OCI-LY1 (cell line): ENCODE data around the gene FAM8A1.
"Not testable (repeated sequence)": the region's sequence is repeated elsewhere in the genome, so short reads cannot be mapped to it uniquely, and the experiment has no call there.

Source experiments
- H2AFZ ChIP-seq: fragments of 200-600 bp; sonication (generic), shearing (Covaris generic); 2 replicates; pipeline ENCODE4 v1.6.0; 2014; ENCODE audit warnings: antibody characterized with exemption, mild to moderate bottlenecking, low read length
- H3F3A ChIP-seq: fragments of 200-600 bp; sonication (generic), shearing (Covaris generic); 2 replicates; pipeline ENCODE4 v1.6.0; 2014; ENCODE audit warnings: mild to moderate bottlenecking, antibody characterized with exemption, low read length, moderate library complexity; ENCODE audit not compliant: insufficient read depth
- H3K27ac ChIP-seq: fragments of 200-600 bp; sonication (generic); 2 replicates; pipeline ENCODE4 v1.5.1; 2014; ENCODE audit warnings: low read length, mixed run types, mild to moderate bottlenecking, low read depth; ENCODE audit not compliant: poor library complexity, severe bottlenecking
- H3K27me3 ChIP-seq: fragments of 200-600 bp; sonication (generic); 2 replicates; pipeline ENCODE4 v1.6.0; 2014; ENCODE audit warnings: antibody characterized with exemption, mild to moderate bottlenecking, low read length, moderate library complexity; ENCODE audit not compliant: insufficient read depth
- H3K36me3 ChIP-seq: fragments of 200-600 bp; sonication (generic); 2 replicates; pipeline ENCODE4 v1.6.1; 2014; ENCODE audit warnings: mild to moderate bottlenecking, antibody characterized with exemption, low read length, moderate library complexity, mixed read lengths; ENCODE audit not compliant: insufficient read depth
- H3K4me1 ChIP-seq: fragments of 200-600 bp; sonication (generic); 2 replicates; pipeline ENCODE4 v1.5.1; 2014; ENCODE audit warnings: mild to moderate bottlenecking, low read length, moderate library complexity; ENCODE audit not compliant: insufficient read depth, severe bottlenecking
- H3K4me2 ChIP-seq: fragments of 200-600 bp; sonication (generic), shearing (Covaris generic); 2 replicates; pipeline ENCODE4 v1.6.1; 2014; ENCODE audit warnings: low read length
- H3K4me3 ChIP-seq: fragments of 200-600 bp; sonication (generic); 2 replicates; pipeline ENCODE4 v1.5.1; 2014; ENCODE audit warnings: low read length, low read depth, mild to moderate bottlenecking, mixed read lengths; ENCODE audit not compliant: poor library complexity, severe bottlenecking
- H3K79me2 ChIP-seq: fragments of 200-600 bp; shearing (Covaris generic); 2 replicates; pipeline ENCODE4 v1.6.1; 2016; ENCODE audit warnings: mixed run types, low read length, mixed read lengths; ENCODE audit not compliant: insufficient read depth
- H3K9ac ChIP-seq: fragments of 200-600 bp; sonication (generic), shearing (Covaris generic); 2 replicates; pipeline ENCODE4 v1.6.1; 2014; ENCODE audit warnings: mild to moderate bottlenecking, low read length, mixed read lengths
- H3K9me2 ChIP-seq: fragments of 200-600 bp; sonication (generic), shearing (Covaris generic); 2 replicates; pipeline ENCODE4 v1.6.1; 2014; ENCODE audit warnings: low read depth, mild to moderate bottlenecking, low read length, mixed read lengths
- H3K9me3 ChIP-seq: fragments of 200-600 bp; shearing (Covaris generic); 2 replicates; pipeline ENCODE4 v1.6.1; 2014; ENCODE audit warnings: low read length, mixed read lengths
- H4K20me1 ChIP-seq: fragments of 200-600 bp; sonication (generic), shearing (Covaris generic); 2 replicates; pipeline ENCODE4 v1.6.0; 2016; ENCODE audit warnings: mild to moderate bottlenecking, low read length; ENCODE audit not compliant: insufficient read depth
- CTCF ChIP-seq: fragments of 200-600 bp; sonication (generic), shearing (Covaris generic); IDR thresholded peaks from 2 replicates; pipeline ENCODE4 v1.5.1; 2017; ENCODE audit warnings: mild to moderate bottlenecking, antibody characterized with exemption, low read length, moderate library complexity, mixed read lengths
- EZH2 ChIP-seq: fragments of 200-600 bp; sonication (generic), shearing (Covaris generic); IDR thresholded peaks from 2 replicates; pipeline ENCODE4 v1.8.0; 2017; ENCODE audit warnings: borderline replicate concordance, mixed run types, mild to moderate bottlenecking, antibody characterized with exemption, low read length, moderate library complexity, mixed read lengths

The FAM8A1 gene

DNA sequence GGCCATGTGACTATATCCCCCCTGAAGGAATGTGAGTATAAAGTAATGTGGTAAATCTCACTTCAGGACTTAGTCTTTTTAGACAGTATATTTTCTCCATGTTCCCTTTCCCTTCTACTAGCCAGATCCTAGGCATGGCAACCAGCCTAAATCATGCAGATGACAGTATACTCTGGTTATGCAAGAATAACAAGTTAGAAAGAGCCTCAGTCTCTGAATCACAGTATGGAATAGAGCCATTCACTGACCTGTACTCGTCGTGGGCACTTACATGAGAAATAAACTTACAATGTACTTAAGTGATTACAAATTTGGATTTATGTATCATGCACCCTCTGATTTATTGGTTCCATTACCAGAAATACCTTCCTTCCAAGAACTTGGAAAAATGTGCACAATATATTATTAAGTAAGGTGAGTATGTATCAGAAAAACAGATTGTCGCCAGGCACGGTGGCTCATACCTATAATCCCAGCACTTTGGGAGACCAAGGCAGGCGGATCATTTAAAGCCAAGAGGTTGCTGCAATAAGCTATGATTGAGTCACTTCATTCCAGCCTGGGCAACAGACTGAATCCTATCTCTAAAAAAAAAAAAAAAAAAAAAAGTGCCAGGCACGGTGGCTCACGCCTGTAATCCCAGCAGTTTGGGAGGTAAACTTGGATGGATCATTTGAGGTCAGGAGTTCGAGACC is 25.1 kb upstream of the FAM8A1 start:
- Histone ChIP-seq H3K4me1 (no peaks in the 10 kb centered on the region), H4K20me1 (no peaks in the 10 kb centered on the region), H3K36me3 (no peaks in the 10 kb centered on the region), H3K4me2 (no peak overlapping the region), H2AFZ (no peak overlapping the region), H3F3A (no peaks in the 10 kb centered on the region), H3K79me2 (no peaks in the 10 kb centered on the region), H3K9me2 (no peaks in the 10 kb centered on the region), H3K9ac (no peak overlapping the region), H3K9me3 (no peaks in the 10 kb centered on the region), H3K4me3 (no peak overlapping the region), H3K27me3 (no peaks in the 10 kb centered on the region), H3K27ac (no peak overlapping the region)
- TF ChIP-seq EZH2, result no peak
- TF ChIP-seq CTCF, result no peak

GRCh38 chr6:17577059-17577458 is 23.0 kb upstream of the FAM8A1 start:
- Histone ChIP-seq H3K79me2 (no peaks in the 10 kb centered on the region), H3K27me3 (no peaks in the 10 kb centered on the region), H3K9me3 (no peaks in the 10 kb centered on the region), H3K4me2 (no peak overlapping the region), H3F3A (no peaks in the 10 kb centered on the region), H4K20me1 (no peaks in the 10 kb centered on the region), H3K9ac (no peak overlapping the region), H2AFZ (no peak overlapping the region), H3K4me3 (no peak overlapping the region), H3K27ac (no peak overlapping the region), H3K36me3 (no peaks in the 10 kb centered on the region), H3K4me1 (no peaks in the 10 kb centered on the region), H3K9me2 (no peaks in the 10 kb centered on the region)
- TF ChIP-seq CTCF, result no peak
- no peak for TF ChIP-seq EZH2

DNA sequence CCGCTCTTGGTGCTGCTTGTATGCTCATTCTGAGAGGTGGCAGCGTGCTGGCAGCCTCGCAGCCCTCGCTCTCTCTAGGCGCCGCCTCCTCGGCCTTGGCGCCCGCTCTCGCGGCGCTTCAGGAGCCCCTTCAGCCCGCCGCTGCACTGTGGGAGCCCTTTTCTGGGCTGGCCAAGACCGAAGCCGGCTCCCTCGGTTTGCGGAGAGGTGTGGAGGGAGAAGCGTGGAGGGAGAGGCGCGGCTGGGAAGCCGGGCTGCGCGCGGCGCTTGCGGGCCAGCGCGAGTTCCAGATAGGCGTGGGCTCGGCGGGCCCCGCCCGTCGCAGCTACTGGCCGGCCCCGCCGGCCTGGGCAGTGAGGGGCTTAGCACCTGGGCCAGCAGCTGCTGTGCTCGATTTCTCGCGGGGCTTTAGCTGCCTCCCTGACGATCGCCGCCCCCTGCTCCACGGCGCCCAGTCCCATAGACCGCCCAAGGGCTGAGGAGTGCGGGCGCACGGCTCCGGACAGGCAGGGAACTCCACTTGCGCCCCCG is 19.5 kb upstream of the FAM8A1 start:
- TF ChIP-seq EZH2, result no peak
- no peaks in the 10 kb centered on the region for H3K4me1 ChIP-seq
- H2AFZ ChIP-seq, result no peak overlapping the region
- H3F3A ChIP-seq, result no peaks in the 10 kb centered on the region
- no peak overlapping the region for H3K4me2 ChIP-seq
- no peaks in the 10 kb centered on the region for H3K79me2 ChIP-seq
- H3K27ac ChIP-seq, result no peak overlapping the region
- H3K9me2 ChIP-seq, result no peaks in the 10 kb centered on the region
- no peaks in the 10 kb centered on the region for H3K9me3 ChIP-seq
- H4K20me1 ChIP-seq, result no peaks in the 10 kb centered on the region
- H3K27me3 ChIP-seq, result no peaks in the 10 kb centered on the region
- H3K9ac ChIP-seq, result no peak overlapping the region
- no peak overlapping the region for H3K4me3 ChIP-seq
- H3K36me3 ChIP-seq, result no peaks in the 10 kb centered on the region

DNA sequence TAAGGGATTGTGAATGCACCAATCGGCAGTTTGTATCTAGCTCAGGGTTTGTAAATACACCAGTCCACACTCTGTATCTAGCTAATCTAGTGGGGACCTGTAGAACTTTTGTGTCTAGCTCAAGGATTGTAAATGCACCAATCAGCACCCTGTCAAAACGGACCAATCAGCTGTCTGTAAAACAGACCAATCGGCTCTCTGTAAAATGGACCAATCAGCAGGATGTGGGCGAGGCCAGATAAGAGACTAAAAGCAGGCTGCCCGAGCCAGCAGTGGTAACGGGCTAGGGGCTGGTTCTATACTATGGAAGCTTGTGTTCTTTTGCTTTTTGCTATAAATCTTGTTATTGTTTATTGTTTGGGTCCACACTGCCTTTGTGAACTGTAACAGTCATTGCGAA is 18.8 kb upstream of the FAM8A1 start:
- H4K20me1 ChIP-seq, H3K27me3 ChIP-seq, H3F3A ChIP-seq, H3K9ac ChIP-seq, H3K27ac ChIP-seq, H3K4me3 ChIP-seq, H3K9me3 ChIP-seq, H3K4me1 ChIP-seq, H3K4me2 ChIP-seq, H2AFZ ChIP-seq, H3K79me2 ChIP-seq, H3K9me2 ChIP-seq, H3K36me3 ChIP-seq: not testable (repeated sequence)
